Neural cell (in vitro differentiated cells): ENCODE measurements around the gene FKBP1A. TPM values are rescaled to one million over a fixed set of nuclear protein-coding genes. Genes with fewer than 3 reads are reported as not detected.

ENCODE experiments used
- H2AFZ ChIP-seq: fragments of 200-600, 300-800 bp; sonication (generic), shearing (Covaris generic); 2 replicates; pipeline ENCODE4 v1.6.0; 2014; ENCODE audit warnings: low read depth, mild to moderate bottlenecking, antibody characterized with exemption, low read length, moderate library complexity
- H3F3A ChIP-seq: fragments of 200-600 bp; shearing (Covaris generic); 2 replicates; pipeline ENCODE4 v1.6.1; 2016; ENCODE audit warnings: mild to moderate bottlenecking, moderate library complexity, mixed read lengths, antibody characterized with exemption, low read length; ENCODE audit not compliant: insufficient read depth, poor library complexity, severe bottlenecking
- H3K27ac ChIP-seq: fragments of 200-600, 300-800 bp; sonication (generic), shearing (Covaris generic); 2 replicates; pipeline ENCODE4 v1.5.1; 2014; ENCODE audit warnings: mild to moderate bottlenecking, low read length, moderate library complexity
- H3K27me3 ChIP-seq: fragments of 300-800, 200-600 bp; sonication (generic), shearing (Covaris generic); 2 replicates; pipeline ENCODE4 v1.6.0; 2014; ENCODE audit warnings: mild to moderate bottlenecking, low read depth, low read length, moderate library complexity; ENCODE audit not compliant: insufficient read depth
- H3K36me3 ChIP-seq: fragments of 300-800, 200-600 bp; sonication (generic), shearing (Covaris generic); 2 replicates; pipeline ENCODE4 v1.5.1; 2014; ENCODE audit warnings: mild to moderate bottlenecking, antibody characterized with exemption, low read length, moderate library complexity; ENCODE audit not compliant: insufficient read depth
- H3K4me2 ChIP-seq: fragments of 300-800, 200-600 bp; sonication (generic), shearing (Covaris generic); 2 replicates; pipeline ENCODE4 v1.6.0; 2014; ENCODE audit warnings: mild to moderate bottlenecking, low read length
- H3K4me3 ChIP-seq: fragments of 300-800, 200-600 bp; sonication (generic), shearing (Covaris generic); 2 replicates; pipeline ENCODE4 v1.5.1; 2014; ENCODE audit warnings: mild to moderate bottlenecking, low read length, moderate library complexity
- H3K79me2 ChIP-seq: fragments of 200-600 bp; shearing (Covaris generic); replicated peaks from 2 replicates; pipeline ENCODE4 v1.6.0; 2014; ENCODE audit warnings: mild to moderate bottlenecking, low read length, moderate library complexity; ENCODE audit not compliant: insufficient read depth
- H3K9ac ChIP-seq: fragments of 300-800, 200-600 bp; sonication (generic), shearing (Covaris generic); 2 replicates; pipeline ENCODE4 v1.6.1; 2016; ENCODE audit warnings: mild to moderate bottlenecking, low read length, mixed read lengths
- H3K9me2 ChIP-seq: fragments of 200-600 bp; shearing (Covaris generic); 2 replicates; pipeline ENCODE4 v1.6.1; 2016; ENCODE audit warnings: mild to moderate bottlenecking, low read length, mixed read lengths; ENCODE audit not compliant: insufficient read depth
- H3K9me3 ChIP-seq: fragments of 200-600, 300-800 bp; sonication (generic), shearing (Covaris generic); 2 replicates; pipeline ENCODE4 v1.6.1; 2016; ENCODE audit warnings: mild to moderate bottlenecking, mixed run types, low read length, moderate library complexity, mixed read lengths
- H4K20me1 ChIP-seq: fragments of 200-600 bp; shearing (Covaris generic); 2 replicates; pipeline ENCODE4 v1.6.1; 2016; ENCODE audit warnings: mild to moderate bottlenecking, mixed run types; ENCODE audit not compliant: insufficient read depth
- EP300 ChIP-seq: fragments of 450-650 bp; conservative IDR thresholded peaks from 2 replicates; pipeline ENCODE4 v1.6.1; 2014; ENCODE audit warnings: antibody characterized with exemption, mild to moderate bottlenecking, moderate library complexity; ENCODE audit not compliant: poor library complexity, severe bottlenecking
- EZH2 ChIP-seq: fragments of 200-600, 300-800 bp; shearing (Covaris generic), sonication (generic); IDR thresholded peaks from 2 replicates; pipeline ENCODE4 v1.6.1; 2014; ENCODE audit warnings: antibody characterized with exemption, low read length, borderline replicate concordance, mild to moderate bottlenecking; ENCODE audit not compliant: insufficient read depth, poor library complexity, severe bottlenecking
- MXI1 ChIP-seq: fragments of 450-650 bp; conservative IDR thresholded peaks from 2 replicates; pipeline ENCODE4 v1.6.1; 2014; ENCODE audit warnings: antibody characterized with exemption, mild to moderate bottlenecking; ENCODE audit not compliant: poor library complexity, severe bottlenecking
- POLR2AphosphoS5 ChIP-seq: IDR thresholded peaks from 2 replicates; pipeline ENCODE4 v1.6.1; 2012
- RAD21 ChIP-seq: fragments of 450-650 bp; conservative IDR thresholded peaks from 2 replicates; pipeline ENCODE4 v1.6.1; 2014; ENCODE audit warnings: antibody characterized with exemption, mild to moderate bottlenecking, moderate library complexity
- SMC3 ChIP-seq: fragments of 450-650 bp; conservative IDR thresholded peaks from 2 replicates; pipeline ENCODE4 v1.6.1; 2014; ENCODE audit warnings: antibody characterized with exemption, mild to moderate bottlenecking, moderate library complexity; ENCODE audit not compliant: poor library complexity
- TAF1 ChIP-seq: IDR thresholded peaks from 2 replicates; pipeline ENCODE4 v1.6.1; 2012; ENCODE audit warnings: low read depth
- polyA plus RNA-seq: library from polyadenylated mRNA; depleted of rRNA; stranded (reverse); fragments of >200 nt; gene quantifications from 2 replicates; pipeline ENCODE4 v1.2.3, GENCODE V29; 2014
- TF ChIP-seq, protein P1 (sequence below): IDR thresholded peaks from 2 replicates; pipeline ENCODE4 v1.6.1; 2012; ENCODE audit warnings: borderline replicate concordance
- TF ChIP-seq, protein P2 (sequence below): fragments of 450-650 bp; IDR thresholded peaks from 2 replicates; pipeline ENCODE4 v1.5.1; 2014; ENCODE audit warnings: antibody characterized with exemption, mild to moderate bottlenecking, moderate library complexity; ENCODE audit not compliant: poor library complexity, severe bottlenecking

The FKBP1A gene
- polyA plus RNA-seq, 1 donor from 2014 or later, result 150 TPM

DNA sequence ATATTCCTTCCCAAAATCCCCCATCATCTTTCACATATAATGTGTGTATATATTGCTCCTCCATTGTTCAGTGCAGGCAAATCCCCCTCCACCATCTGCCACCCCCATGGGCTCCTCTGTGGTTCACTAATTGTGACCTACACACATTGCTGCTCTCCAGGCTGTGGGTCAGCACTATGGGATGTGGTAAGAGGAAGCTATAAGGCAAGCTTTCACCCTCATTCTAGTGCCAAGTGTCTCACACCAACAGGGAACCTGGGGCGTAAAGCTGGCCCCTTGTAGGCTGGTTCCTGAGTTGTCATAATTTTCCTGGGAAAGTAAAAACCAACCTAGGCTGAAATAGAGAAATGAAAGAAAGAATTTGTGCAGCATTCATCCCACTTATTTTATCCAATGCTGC lies 16.8 kb downstream of the FKBP1A start:
- H3K9me2 ChIP-seq, result no peaks in the 10 kb centered on the region
- H3K79me2 ChIP-seq, result peaks cover 31% of the 10 kb centered on the region
- no peak overlapping the region for H2AFZ ChIP-seq
- no peak overlapping the region for H3K27ac ChIP-seq
- no peak overlapping the region for H3K9ac ChIP-seq
- no peak overlapping the region for H3K4me2 ChIP-seq
- no peak for TF ChIP-seq TAF1
- TF ChIP-seq SMC3, result no peak
- TF ChIP-seq EZH2, result no peak
- TF ChIP-seq MXI1, result no peak
- TF ChIP-seq, protein P1, sequence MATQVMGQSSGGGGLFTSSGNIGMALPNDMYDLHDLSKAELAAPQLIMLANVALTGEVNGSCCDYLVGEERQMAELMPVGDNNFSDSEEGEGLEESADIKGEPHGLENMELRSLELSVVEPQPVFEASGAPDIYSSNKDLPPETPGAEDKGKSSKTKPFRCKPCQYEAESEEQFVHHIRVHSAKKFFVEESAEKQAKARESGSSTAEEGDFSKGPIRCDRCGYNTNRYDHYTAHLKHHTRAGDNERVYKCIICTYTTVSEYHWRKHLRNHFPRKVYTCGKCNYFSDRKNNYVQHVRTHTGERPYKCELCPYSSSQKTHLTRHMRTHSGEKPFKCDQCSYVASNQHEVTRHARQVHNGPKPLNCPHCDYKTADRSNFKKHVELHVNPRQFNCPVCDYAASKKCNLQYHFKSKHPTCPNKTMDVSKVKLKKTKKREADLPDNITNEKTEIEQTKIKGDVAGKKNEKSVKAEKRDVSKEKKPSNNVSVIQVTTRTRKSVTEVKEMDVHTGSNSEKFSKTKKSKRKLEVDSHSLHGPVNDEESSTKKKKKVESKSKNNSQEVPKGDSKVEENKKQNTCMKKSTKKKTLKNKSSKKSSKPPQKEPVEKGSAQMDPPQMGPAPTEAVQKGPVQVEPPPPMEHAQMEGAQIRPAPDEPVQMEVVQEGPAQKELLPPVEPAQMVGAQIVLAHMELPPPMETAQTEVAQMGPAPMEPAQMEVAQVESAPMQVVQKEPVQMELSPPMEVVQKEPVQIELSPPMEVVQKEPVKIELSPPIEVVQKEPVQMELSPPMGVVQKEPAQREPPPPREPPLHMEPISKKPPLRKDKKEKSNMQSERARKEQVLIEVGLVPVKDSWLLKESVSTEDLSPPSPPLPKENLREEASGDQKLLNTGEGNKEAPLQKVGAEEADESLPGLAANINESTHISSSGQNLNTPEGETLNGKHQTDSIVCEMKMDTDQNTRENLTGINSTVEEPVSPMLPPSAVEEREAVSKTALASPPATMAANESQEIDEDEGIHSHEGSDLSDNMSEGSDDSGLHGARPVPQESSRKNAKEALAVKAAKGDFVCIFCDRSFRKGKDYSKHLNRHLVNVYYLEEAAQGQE, result no peak
- TF ChIP-seq, protein P2, sequence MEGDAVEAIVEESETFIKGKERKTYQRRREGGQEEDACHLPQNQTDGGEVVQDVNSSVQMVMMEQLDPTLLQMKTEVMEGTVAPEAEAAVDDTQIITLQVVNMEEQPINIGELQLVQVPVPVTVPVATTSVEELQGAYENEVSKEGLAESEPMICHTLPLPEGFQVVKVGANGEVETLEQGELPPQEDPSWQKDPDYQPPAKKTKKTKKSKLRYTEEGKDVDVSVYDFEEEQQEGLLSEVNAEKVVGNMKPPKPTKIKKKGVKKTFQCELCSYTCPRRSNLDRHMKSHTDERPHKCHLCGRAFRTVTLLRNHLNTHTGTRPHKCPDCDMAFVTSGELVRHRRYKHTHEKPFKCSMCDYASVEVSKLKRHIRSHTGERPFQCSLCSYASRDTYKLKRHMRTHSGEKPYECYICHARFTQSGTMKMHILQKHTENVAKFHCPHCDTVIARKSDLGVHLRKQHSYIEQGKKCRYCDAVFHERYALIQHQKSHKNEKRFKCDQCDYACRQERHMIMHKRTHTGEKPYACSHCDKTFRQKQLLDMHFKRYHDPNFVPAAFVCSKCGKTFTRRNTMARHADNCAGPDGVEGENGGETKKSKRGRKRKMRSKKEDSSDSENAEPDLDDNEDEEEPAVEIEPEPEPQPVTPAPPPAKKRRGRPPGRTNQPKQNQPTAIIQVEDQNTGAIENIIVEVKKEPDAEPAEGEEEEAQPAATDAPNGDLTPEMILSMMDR, result no peak
- no peak for TF ChIP-seq POLR2AphosphoS5
- no peak for TF ChIP-seq EP300
- no peak for TF ChIP-seq RAD21
- H3K27me3 ChIP-seq, result no peaks in the 10 kb centered on the region
- H4K20me1 ChIP-seq, result no peaks in the 10 kb centered on the region
- no peaks in the 10 kb centered on the region for H3K36me3 ChIP-seq
- H3K9me3 ChIP-seq, result no peaks in the 10 kb centered on the region
- H3K4me3 ChIP-seq, result no peak overlapping the region
- H3F3A ChIP-seq, result no peaks in the 10 kb centered on the region

DNA sequence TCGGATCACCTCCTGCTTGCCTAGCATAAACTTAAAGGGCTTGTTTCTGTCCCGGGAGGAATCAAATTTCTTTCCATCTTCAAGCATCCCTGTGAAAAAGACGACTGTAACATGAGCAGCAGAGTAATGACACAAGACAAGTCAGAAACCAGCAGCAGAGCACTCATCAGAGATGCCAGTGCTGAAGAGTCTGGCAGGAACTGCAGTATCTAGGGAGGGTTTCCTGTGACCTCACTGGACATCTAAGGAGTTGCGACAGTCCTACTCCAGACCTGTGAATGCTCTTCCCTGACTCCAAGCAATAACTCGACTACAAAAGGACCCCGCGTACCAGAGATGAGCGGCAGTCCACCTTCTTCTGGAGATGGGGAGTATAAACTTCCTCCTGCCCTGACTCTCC lies 17.3 kb downstream of the FKBP1A start:
- Histone ChIP-seq H3K27ac (no peak overlapping the region), H4K20me1 (no peaks in the 10 kb centered on the region), H2AFZ (no peak overlapping the region), H3K9me2 (no peaks in the 10 kb centered on the region), H3K4me3 (no peak overlapping the region), H3K9me3 (no peaks in the 10 kb centered on the region), H3F3A (no peaks in the 10 kb centered on the region), H3K36me3 (no peaks in the 10 kb centered on the region), H3K27me3 (no peaks in the 10 kb centered on the region), H3K79me2 (peaks cover 26% of the 10 kb centered on the region), H3K4me2 (no peak overlapping the region), H3K9ac (no peak overlapping the region)
- TF ChIP-seq MXI1 (no peak), EZH2 (no peak), SMC3 (no peak), TAF1 (no peak), EP300 (no peak), RAD21 (no peak), POLR2AphosphoS5 (no peak)
- TF ChIP-seq, protein P2, result no peak
- TF ChIP-seq, protein P1, result no peak
